CD14-positive monocyte (primary cell): ENCODE results near the gene CCDC106. TPM values are rescaled to one million over a fixed set of nuclear protein-coding genes. Genes with fewer than 3 reads are reported as not detected.

Experiments
- DNase-seq, 3 donors: peaks; one replicate each; pipeline ENCODE4 v3.0.0-alpha.2; 2011 to 2022
- H2AFZ ChIP-seq: 2 replicates; pipeline ENCODE4 v1.6.0; 2012; ENCODE audit warnings: mild to moderate bottlenecking, low read depth, low read length, inconsistent platforms; ENCODE audit not compliant: insufficient read depth, poor library complexity, severe bottlenecking
- H3K27ac ChIP-seq, 2 donors: 1 replicate in 1 of 2; 2 replicates in 1 of 2; pipeline ENCODE4 v1.5.1; 2012 to 2013; ENCODE audit warnings: low read length in 2 of 2, control low read depth in 1 of 2, inconsistent platforms in 1 of 2, low read depth in 1 of 2, mild to moderate bottlenecking in 1 of 2
- H3K27me3 ChIP-seq, 2 donors: one replicate each; pipeline versions ENCODE4 v1.6.0 to v1.6.1; 2011 to 2013; ENCODE audit warnings: low read length in 2 of 2; ENCODE audit not compliant: control insufficient read depth in 2 of 2, insufficient read depth in 2 of 2
- H3K36me3 ChIP-seq, 2 donors: replicated peaks in 1 of 2; 1 replicate in 1 of 2; 2 replicates in 1 of 2; pipeline versions ENCODE4 v1.5.1 to v1.6.1; 2012 to 2013; ENCODE audit warnings: low read length in 2 of 2, control low read depth in 1 of 2, inconsistent platforms in 1 of 2, mild to moderate bottlenecking in 1 of 2; ENCODE audit not compliant: insufficient read depth in 2 of 2, control insufficient read depth in 1 of 2
- H3K4me1 ChIP-seq, 2 donors: 1 replicate in 1 of 2; 2 replicates in 1 of 2; pipeline versions ENCODE4 v1.5.1 to v1.6.1; 2012 to 2013; ENCODE audit warnings: low read length in 2 of 2, control low read depth in 1 of 2, inconsistent platforms in 1 of 2, mild to moderate bottlenecking in 1 of 2, moderate library complexity in 1 of 2; ENCODE audit not compliant: insufficient read depth in 2 of 2, control insufficient read depth in 1 of 2
- H3K4me2 ChIP-seq: replicated peaks from 2 replicates; pipeline ENCODE3; 2012; ENCODE audit warnings: low read length, moderate library complexity, mild to moderate bottlenecking; ENCODE audit not compliant: poor library complexity, severe bottlenecking; ENCODE audit errors: extremely low read depth
- H3K4me3 ChIP-seq, 3 experiments: fragments of 200-600 bp in 1 of 3; sonication (generic) in 1 of 3; replicated peaks in 1 of 3; 1 replicate in 2 of 3; 2 replicates in 1 of 3; pipeline ENCODE4 v1.5.1; 2011 to 2013; ENCODE audit warnings: low read length in 3 of 3, mild to moderate bottlenecking in 3 of 3, control low read depth in 2 of 3, low read depth in 2 of 3, inconsistent platforms in 1 of 3, moderate library complexity in 1 of 3
- H3K79me2 ChIP-seq: 2 replicates; pipeline ENCODE4 v1.6.0; 2012; ENCODE audit warnings: mild to moderate bottlenecking, control low read depth, inconsistent platforms, low read length, moderate library complexity; ENCODE audit not compliant: insufficient read depth
- H3K9ac ChIP-seq: 2 replicates; pipeline ENCODE4 v1.6.0; 2017; ENCODE audit warnings: low read length, mild to moderate bottlenecking; ENCODE audit not compliant: insufficient read depth, poor library complexity, severe bottlenecking
- H3K9me3 ChIP-seq, 2 donors: replicated peaks in 1 of 2; 1 replicate in 1 of 2; 2 replicates in 1 of 2; pipeline versions ENCODE4 v1.5.1 to v1.6.1; 2012 to 2013; ENCODE audit warnings: low read length in 2 of 2, control low read depth in 1 of 2; ENCODE audit not compliant: control insufficient read depth in 1 of 2, insufficient read depth in 1 of 2
- H4K20me1 ChIP-seq: 2 replicates; pipeline ENCODE4 v1.6.0; 2012; ENCODE audit warnings: mild to moderate bottlenecking, low read length, control low read depth, moderate library complexity; ENCODE audit not compliant: insufficient read depth
- H3K27ac Mint-ChIP-seq, 7 donors: one replicate each; pipeline ENCODE4 v1.8.0; 2020; ENCODE audit warnings: mild to moderate bottlenecking in 7 of 7, mixed read lengths in 7 of 7, moderate library complexity in 6 of 7, inconsistent platforms in 2 of 7
- H3K27me3 Mint-ChIP-seq, 3 donors: one replicate each; pipeline ENCODE4 v1.8.0; 2021 to 2022; ENCODE audit warnings: low read depth in 3 of 3, mild to moderate bottlenecking in 3 of 3, mixed read lengths in 3 of 3, moderate library complexity in 3 of 3, inconsistent platforms in 1 of 3
- H3K36me3 Mint-ChIP-seq, 2 donors: one replicate each; pipeline ENCODE4 v1.8.0; 2020; ENCODE audit warnings: mixed read lengths in 2 of 2, inconsistent platforms in 1 of 2, mild to moderate bottlenecking in 1 of 2
- H3K4me1 Mint-ChIP-seq: one replicate; pipeline ENCODE4 v1.8.0; 2020; ENCODE audit warnings: mild to moderate bottlenecking, mixed read lengths
- H3K4me3 Mint-ChIP-seq, 2 donors: one replicate each; pipeline ENCODE4 v1.8.0; 2020; ENCODE audit warnings: mild to moderate bottlenecking in 2 of 2, mixed read lengths in 2 of 2, moderate library complexity in 1 of 2
- H3K9me3 Mint-ChIP-seq, 7 donors: one replicate each; pipeline ENCODE4 v1.8.0; 2020 to 2022; ENCODE audit warnings: mixed read lengths in 7 of 7, mild to moderate bottlenecking in 6 of 7, moderate library complexity in 6 of 7, inconsistent platforms in 2 of 7
- WGBS: methylation state at CpG from one replicate; pipeline ENCODE4 v1.1.5; 2013; ENCODE audit warnings: missing lambda C conversion rate; ENCODE audit not compliant: insufficient coverage; 5-methylcytosine and 5-hydroxymethylcytosine counted together
- intact Hi-C, 2 donors: fragments of 100-400 bp; cut with micrococcal nuclease; formaldehyde crosslinking; loops; one replicate each; pipeline versions ENCODE4 v1.15.0 to v1.15.1; 2023
- polyA plus RNA-seq, 3 donors: library from polyadenylated mRNA; depleted of rRNA in 1 of 3; unstranded in 2 of 3; stranded (reverse) in 1 of 3; fragments of 300-500 nt in 2 of 3; fragments of >200 nt in 1 of 3; fragmentation: Illumina TruSeq in 2 of 3; gene quantifications; 1 replicate in 2 of 3; 2 replicates in 1 of 3; pipeline ENCODE4 v1.2.3, GENCODE V29; 2012 to 2021
- TF ChIP-seq, protein P1 (sequence below): fragments of 200-600 bp; IDR thresholded peaks from one replicate; pipeline ENCODE4 v1.8.0; 2022; ENCODE audit warnings: antibody characterized with exemption, mild to moderate bottlenecking

CCDC106 gene
- polyA plus RNA-seq, 3 donors: 0.74 to 2.4 (median 1.2) TPM

- Histone ChIP-seq H3K27me3 (no peaks in the 10 kb centered on the region), H3K36me3 (peaks cover 0 to 25% of the 10 kb centered on the region in 2 donors), H3K4me1 (peaks cover 34 to 60% of the 10 kb centered on the region in 2 donors), H3K4me2 (peak overlapping the region; percentile 77), H3K9ac (no peak overlapping the region), H3K79me2 (peaks cover 67% of the 10 kb centered on the region), H2AFZ (no peak overlapping the region), H3K27ac (peak overlapping the region in 1 of 2 donors; percentile 85), H4K20me1 (peaks cover 20% of the 10 kb centered on the region), H3K4me3 (peak overlapping the region in 1 of 3 experiments; percentile 81), H3K9me3 (no peaks in the 10 kb centered on the region)
- 83% methylated on average over 16 of the region's 22 CpGs for WGBS
- Mint-ChIP-seq H3K36me3 (peaks cover 12 to 25% of the 10 kb centered on the region in 2 donors), H3K27ac (peak overlapping the region in 6 of 7 donors; percentile 22 to 97 (median 94)), H3K4me3 (peak overlapping the region; percentile 34 to 92), H3K4me1 (peaks cover 54% of the 10 kb centered on the region), H3K9me3 (peaks cover 0 to 2% (median 0%) of the 10 kb centered on the region in 7 donors), H3K27me3 (no peaks in the 10 kb centered on the region)
- no peak for DNase-seq
- intact Hi-C loops: loop anchor here in 1 of 2 donors (10.0 kb wide), 1 partner anchor 199 kb away; the partner anchor contains the start of gene UBE2S
- TF ChIP-seq, protein P1, sequence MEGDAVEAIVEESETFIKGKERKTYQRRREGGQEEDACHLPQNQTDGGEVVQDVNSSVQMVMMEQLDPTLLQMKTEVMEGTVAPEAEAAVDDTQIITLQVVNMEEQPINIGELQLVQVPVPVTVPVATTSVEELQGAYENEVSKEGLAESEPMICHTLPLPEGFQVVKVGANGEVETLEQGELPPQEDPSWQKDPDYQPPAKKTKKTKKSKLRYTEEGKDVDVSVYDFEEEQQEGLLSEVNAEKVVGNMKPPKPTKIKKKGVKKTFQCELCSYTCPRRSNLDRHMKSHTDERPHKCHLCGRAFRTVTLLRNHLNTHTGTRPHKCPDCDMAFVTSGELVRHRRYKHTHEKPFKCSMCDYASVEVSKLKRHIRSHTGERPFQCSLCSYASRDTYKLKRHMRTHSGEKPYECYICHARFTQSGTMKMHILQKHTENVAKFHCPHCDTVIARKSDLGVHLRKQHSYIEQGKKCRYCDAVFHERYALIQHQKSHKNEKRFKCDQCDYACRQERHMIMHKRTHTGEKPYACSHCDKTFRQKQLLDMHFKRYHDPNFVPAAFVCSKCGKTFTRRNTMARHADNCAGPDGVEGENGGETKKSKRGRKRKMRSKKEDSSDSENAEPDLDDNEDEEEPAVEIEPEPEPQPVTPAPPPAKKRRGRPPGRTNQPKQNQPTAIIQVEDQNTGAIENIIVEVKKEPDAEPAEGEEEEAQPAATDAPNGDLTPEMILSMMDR: no peak
Observed at GRCh38 chr19:55603581-55604292, 44.3 kb upstream of the CCDC106 start.

DNA sequence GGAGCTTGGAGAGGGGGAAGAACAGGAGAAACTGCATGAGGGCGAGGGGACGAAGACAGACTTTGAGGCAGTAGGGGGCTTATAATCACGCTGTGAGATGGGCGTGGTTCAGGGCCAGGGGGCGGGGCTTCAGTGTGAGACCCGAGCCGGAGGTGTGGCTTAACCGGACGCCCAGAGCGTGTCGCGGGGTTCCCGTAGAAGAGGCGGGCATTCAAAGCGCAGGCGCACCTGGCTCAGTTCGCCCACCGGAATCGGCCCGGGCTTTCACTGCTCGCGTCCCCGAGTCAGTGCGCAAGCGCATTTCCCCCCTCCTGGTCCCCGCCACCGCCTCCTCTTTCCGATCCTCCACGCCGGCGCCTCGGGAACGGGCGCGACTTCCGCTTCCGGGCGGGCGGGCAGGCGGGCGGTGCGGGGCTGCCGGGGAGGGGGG lies 42.8 kb upstream of the CCDC106 start:
- H4K20me1 ChIP-seq: peaks cover 35% of the 10 kb centered on the region
- peaks cover 4 to 37% of the 10 kb centered on the region in 2 donors for H3K36me3 ChIP-seq
- intact Hi-C loops: loop anchor here in 1 of 2 donors (5.0 to 10.0 kb wide), 3 partner anchors 37 to 200 kb away; partner anchors contain the start of genes UBE2S, ZNF580 and ZNF581
- peaks cover 34 to 60% of the 10 kb centered on the region in 2 donors for H3K4me1 ChIP-seq
- Mint-ChIP-seq H3K4me1 (peaks cover 62% of the 10 kb centered on the region), H3K36me3 (peaks cover 22 to 39% of the 10 kb centered on the region in 2 donors), H3K27me3 (no peaks in the 10 kb centered on the region), H3K27ac (peak overlapping the region; percentile 92 to 97 (median 93)), H3K9me3 (no peaks in the 10 kb centered on the region), H3K4me3 (peak overlapping the region; percentile 82 to 92)
- TF ChIP-seq, protein P1: no peak
- no peaks in the 10 kb centered on the region for H3K27me3 ChIP-seq
- peak overlapping the region; percentile 64 to 92 (median 81) for H3K4me3 ChIP-seq
- H3K9me3 ChIP-seq: no peaks in the 10 kb centered on the region
- peak overlapping the region; percentile 65 for H2AFZ ChIP-seq
- peak overlapping the region; percentile 77 for H3K4me2 ChIP-seq
- H3K27ac ChIP-seq: peak overlapping the region; percentile 76 to 85
- DNase-seq: peak; percentile 87 to 90 (median 88)
- H3K9ac ChIP-seq: peak overlapping the region; percentile 78
- 0% methylated on average over 26 of the region's 43 CpGs for WGBS
- peaks cover 81% of the 10 kb centered on the region for H3K79me2 ChIP-seq
